Measurements from ENCODE around the gene GRAMD2B. TPM values are rescaled to one million over a fixed set of nuclear protein-coding genes. Genes with fewer than 3 reads are reported as not detected.

Gene GRAMD2B
- polyA plus RNA-seq, 1 donor from 2014 or later, result not detected

DNA sequence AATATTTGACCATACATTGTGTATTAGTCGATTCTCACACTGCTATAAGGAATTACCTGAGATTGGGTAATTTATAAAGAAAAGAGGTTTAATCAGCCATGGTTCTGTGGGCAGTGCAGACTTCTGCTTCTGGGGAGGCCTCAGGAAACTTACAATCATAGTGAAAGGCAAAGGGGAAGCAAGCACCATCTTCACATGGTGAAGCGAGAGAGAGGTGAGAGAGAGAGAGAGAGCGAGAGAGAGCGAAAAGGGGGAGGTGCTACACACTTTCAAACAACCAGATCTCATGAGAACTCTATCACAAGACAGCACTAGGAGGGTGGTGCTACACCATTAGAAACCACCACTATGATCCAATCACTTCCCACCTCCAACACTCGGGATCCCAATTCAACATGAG is 4.1 kb upstream of the GRAMD2B start:
- Histone ChIP-seq H3K4me3 (ENCODE audit: low read length) (no peak overlapping the region), H3K79me2 (replicated peaks; ENCODE audit: insufficient read depth, low read length) (no peaks in the 10 kb centered on the region), H3K9ac (ENCODE audit: low read length) (no peak overlapping the region), H3K4me2 (ENCODE audit: low read length) (no peak overlapping the region), H2AFZ (ENCODE audit: low read depth, low read length) (no peak overlapping the region), H4K20me1 (ENCODE audit: insufficient read depth) (no peaks in the 10 kb centered on the region), H3K27ac (ENCODE audit: low read length) (no peak overlapping the region), H3K9me3 (ENCODE audit: low read length) (no peaks in the 10 kb centered on the region), H3K9me2 (ENCODE audit: insufficient read depth, low read length) (no peaks in the 10 kb centered on the region), H3K27me3 (ENCODE audit: insufficient read depth, low read depth, low read length) (peaks cover 18% of the 10 kb centered on the region), H3F3A (ENCODE audit: insufficient read depth, low read length, poor library complexity, severe bottlenecking) (no peaks in the 10 kb centered on the region), H3K36me3 (ENCODE audit: insufficient read depth, low read length) (no peaks in the 10 kb centered on the region)
- TF ChIP-seq EP300 (conservative IDR thresholded peaks at IDR 0.05; ENCODE audit: poor library complexity, severe bottlenecking), result no peak
- no peak for TF ChIP-seq TAF1 (IDR thresholded peaks at IDR 0.05; ENCODE audit: low read depth)
- no peak for TF ChIP-seq EZH2 (IDR thresholded peaks at IDR 0.05; ENCODE audit: borderline replicate concordance, insufficient read depth, low read length, poor library complexity, severe bottlenecking)
- TF ChIP-seq, protein P1, sequence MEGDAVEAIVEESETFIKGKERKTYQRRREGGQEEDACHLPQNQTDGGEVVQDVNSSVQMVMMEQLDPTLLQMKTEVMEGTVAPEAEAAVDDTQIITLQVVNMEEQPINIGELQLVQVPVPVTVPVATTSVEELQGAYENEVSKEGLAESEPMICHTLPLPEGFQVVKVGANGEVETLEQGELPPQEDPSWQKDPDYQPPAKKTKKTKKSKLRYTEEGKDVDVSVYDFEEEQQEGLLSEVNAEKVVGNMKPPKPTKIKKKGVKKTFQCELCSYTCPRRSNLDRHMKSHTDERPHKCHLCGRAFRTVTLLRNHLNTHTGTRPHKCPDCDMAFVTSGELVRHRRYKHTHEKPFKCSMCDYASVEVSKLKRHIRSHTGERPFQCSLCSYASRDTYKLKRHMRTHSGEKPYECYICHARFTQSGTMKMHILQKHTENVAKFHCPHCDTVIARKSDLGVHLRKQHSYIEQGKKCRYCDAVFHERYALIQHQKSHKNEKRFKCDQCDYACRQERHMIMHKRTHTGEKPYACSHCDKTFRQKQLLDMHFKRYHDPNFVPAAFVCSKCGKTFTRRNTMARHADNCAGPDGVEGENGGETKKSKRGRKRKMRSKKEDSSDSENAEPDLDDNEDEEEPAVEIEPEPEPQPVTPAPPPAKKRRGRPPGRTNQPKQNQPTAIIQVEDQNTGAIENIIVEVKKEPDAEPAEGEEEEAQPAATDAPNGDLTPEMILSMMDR (IDR thresholded peaks at IDR 0.05; ENCODE audit: poor library complexity, severe bottlenecking), result no peak
- TF ChIP-seq SMC3 (conservative IDR thresholded peaks at IDR 0.05; ENCODE audit: poor library complexity), result no peak
- no peak for TF ChIP-seq MXI1 (conservative IDR thresholded peaks at IDR 0.05; ENCODE audit: poor library complexity, severe bottlenecking)
- TF ChIP-seq, protein P2, sequence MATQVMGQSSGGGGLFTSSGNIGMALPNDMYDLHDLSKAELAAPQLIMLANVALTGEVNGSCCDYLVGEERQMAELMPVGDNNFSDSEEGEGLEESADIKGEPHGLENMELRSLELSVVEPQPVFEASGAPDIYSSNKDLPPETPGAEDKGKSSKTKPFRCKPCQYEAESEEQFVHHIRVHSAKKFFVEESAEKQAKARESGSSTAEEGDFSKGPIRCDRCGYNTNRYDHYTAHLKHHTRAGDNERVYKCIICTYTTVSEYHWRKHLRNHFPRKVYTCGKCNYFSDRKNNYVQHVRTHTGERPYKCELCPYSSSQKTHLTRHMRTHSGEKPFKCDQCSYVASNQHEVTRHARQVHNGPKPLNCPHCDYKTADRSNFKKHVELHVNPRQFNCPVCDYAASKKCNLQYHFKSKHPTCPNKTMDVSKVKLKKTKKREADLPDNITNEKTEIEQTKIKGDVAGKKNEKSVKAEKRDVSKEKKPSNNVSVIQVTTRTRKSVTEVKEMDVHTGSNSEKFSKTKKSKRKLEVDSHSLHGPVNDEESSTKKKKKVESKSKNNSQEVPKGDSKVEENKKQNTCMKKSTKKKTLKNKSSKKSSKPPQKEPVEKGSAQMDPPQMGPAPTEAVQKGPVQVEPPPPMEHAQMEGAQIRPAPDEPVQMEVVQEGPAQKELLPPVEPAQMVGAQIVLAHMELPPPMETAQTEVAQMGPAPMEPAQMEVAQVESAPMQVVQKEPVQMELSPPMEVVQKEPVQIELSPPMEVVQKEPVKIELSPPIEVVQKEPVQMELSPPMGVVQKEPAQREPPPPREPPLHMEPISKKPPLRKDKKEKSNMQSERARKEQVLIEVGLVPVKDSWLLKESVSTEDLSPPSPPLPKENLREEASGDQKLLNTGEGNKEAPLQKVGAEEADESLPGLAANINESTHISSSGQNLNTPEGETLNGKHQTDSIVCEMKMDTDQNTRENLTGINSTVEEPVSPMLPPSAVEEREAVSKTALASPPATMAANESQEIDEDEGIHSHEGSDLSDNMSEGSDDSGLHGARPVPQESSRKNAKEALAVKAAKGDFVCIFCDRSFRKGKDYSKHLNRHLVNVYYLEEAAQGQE (IDR thresholded peaks at IDR 0.05; ENCODE audit: borderline replicate concordance), result no peak
- no peak for TF ChIP-seq POLR2AphosphoS5 (IDR thresholded peaks at IDR 0.05)
- no peak for TF ChIP-seq RAD21 (conservative IDR thresholded peaks at IDR 0.05)

DNA sequence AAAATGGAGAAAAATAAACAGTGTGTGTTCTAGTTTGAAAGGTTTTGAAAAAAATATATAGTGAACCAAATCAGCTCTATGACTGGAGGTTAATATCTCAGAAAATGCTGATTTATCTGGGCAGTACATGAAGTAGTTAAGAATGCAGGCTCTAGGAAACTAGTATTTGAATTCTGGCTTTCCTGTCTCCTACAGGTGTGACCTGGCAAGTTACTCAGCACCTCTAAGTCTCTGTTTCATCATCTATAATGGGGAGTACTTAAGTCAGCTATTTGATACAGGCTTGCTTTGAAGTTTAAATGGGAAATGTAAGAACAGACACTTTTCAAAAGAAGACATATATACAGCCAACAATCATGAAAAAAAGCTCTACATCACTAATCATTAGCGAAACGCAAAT is 5.2 kb downstream of the GRAMD2B start:
- H3K27ac ChIP-seq (ENCODE audit: low read length), result no peak overlapping the region
- H3K4me3 ChIP-seq (ENCODE audit: low read length), result no peak overlapping the region
- H3K4me2 ChIP-seq (ENCODE audit: low read length), result no peak overlapping the region
- H3K36me3 ChIP-seq (ENCODE audit: insufficient read depth, low read length), result no peaks in the 10 kb centered on the region
- no peaks in the 10 kb centered on the region for H3F3A ChIP-seq (ENCODE audit: insufficient read depth, low read length, poor library complexity, severe bottlenecking)
- no peak overlapping the region for H2AFZ ChIP-seq (ENCODE audit: low read depth, low read length)
- H3K79me2 ChIP-seq (replicated peaks; ENCODE audit: insufficient read depth, low read length), result no peaks in the 10 kb centered on the region
- no peak overlapping the region for H3K9ac ChIP-seq (ENCODE audit: low read length)
- peaks cover 9% of the 10 kb centered on the region for H3K27me3 ChIP-seq (ENCODE audit: insufficient read depth, low read depth, low read length)
- no peaks in the 10 kb centered on the region for H3K9me2 ChIP-seq (ENCODE audit: insufficient read depth, low read length)
- H4K20me1 ChIP-seq (ENCODE audit: insufficient read depth), result no peaks in the 10 kb centered on the region
- H3K9me3 ChIP-seq (ENCODE audit: low read length), result no peaks in the 10 kb centered on the region
- TF ChIP-seq, protein P2 (IDR thresholded peaks at IDR 0.05; ENCODE audit: borderline replicate concordance), result no peak
- TF ChIP-seq MXI1 (conservative IDR thresholded peaks at IDR 0.05; ENCODE audit: poor library complexity, severe bottlenecking) (no peak), EZH2 (IDR thresholded peaks at IDR 0.05; ENCODE audit: borderline replicate concordance, insufficient read depth, low read length, poor library complexity, severe bottlenecking) (no peak), EP300 (conservative IDR thresholded peaks at IDR 0.05; ENCODE audit: poor library complexity, severe bottlenecking) (no peak), SMC3 (conservative IDR thresholded peaks at IDR 0.05; ENCODE audit: poor library complexity) (no peak), TAF1 (IDR thresholded peaks at IDR 0.05; ENCODE audit: low read depth) (no peak), RAD21 (conservative IDR thresholded peaks at IDR 0.05) (no peak), POLR2AphosphoS5 (IDR thresholded peaks at IDR 0.05) (no peak)
- TF ChIP-seq, protein P1 (IDR thresholded peaks at IDR 0.05; ENCODE audit: poor library complexity, severe bottlenecking), result no peak
